NCI-H2081 treated with DMSO at 0.1 percent for 48 hours (cell line): ENCODE results near the gene DOCK6.
"Not testable (repeated sequence)": the region's sequence is repeated elsewhere in the genome, so short reads cannot be mapped to it uniquely, and the experiment has no call there.

Source experiments
- DNase-seq: peaks from one replicate; lab custom pipeline; 2025; lab: John Stamatoyannopoulos, UW

Gene DOCK6

DNA sequence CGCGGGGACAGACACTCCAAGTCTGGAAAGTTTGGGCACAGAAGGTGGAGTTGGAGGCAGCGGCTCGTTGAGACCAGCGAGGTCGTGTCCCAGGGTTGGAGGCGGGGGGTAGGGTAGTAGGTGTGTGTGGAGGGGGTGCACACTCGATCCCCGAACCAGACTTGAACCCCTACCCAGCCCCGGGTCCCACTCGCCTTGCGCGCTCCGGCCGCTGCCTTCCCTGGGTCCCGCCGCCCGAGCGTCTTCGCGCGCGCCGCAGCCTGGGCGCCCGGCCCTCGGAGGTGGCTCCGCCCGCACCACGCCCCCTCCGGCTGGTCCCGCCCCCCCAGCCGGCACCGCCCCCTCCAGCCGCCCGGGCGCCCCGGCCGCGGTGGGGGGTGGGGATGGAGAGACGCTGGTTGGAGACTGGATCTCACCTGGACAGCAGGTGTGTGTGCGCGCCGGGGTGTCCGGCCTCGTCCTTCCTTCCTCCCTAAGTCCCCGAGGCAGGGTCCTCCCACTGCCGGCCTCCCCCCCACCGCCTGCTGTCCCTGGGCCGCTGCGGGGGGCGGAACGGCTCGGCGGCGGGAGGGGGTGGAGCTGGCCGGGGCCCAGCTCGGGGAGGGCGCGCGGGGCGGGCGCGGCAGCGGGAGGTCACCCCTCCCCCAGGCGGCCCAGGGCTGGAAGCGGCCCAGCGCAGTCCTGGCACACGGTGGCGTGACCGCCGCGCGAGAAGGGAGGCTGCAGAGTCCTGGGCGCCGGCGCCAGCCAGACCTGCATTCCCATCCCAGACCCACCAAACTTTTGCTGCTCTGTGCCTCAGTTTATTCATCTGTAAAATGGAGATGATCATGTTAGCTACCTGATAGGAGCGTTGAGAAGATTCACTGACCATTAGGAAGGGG, 64.8 kb downstream of the DOCK6 start, which contains the start of gene KANK2:
Gene KANK2 (minus strand): TSS at position 255 of the 884 bp plus-strand sequence. CDS start 3,034 bp downstream, outside the sequence.
- peak; percentile 68 for DNase-seq

DNA sequence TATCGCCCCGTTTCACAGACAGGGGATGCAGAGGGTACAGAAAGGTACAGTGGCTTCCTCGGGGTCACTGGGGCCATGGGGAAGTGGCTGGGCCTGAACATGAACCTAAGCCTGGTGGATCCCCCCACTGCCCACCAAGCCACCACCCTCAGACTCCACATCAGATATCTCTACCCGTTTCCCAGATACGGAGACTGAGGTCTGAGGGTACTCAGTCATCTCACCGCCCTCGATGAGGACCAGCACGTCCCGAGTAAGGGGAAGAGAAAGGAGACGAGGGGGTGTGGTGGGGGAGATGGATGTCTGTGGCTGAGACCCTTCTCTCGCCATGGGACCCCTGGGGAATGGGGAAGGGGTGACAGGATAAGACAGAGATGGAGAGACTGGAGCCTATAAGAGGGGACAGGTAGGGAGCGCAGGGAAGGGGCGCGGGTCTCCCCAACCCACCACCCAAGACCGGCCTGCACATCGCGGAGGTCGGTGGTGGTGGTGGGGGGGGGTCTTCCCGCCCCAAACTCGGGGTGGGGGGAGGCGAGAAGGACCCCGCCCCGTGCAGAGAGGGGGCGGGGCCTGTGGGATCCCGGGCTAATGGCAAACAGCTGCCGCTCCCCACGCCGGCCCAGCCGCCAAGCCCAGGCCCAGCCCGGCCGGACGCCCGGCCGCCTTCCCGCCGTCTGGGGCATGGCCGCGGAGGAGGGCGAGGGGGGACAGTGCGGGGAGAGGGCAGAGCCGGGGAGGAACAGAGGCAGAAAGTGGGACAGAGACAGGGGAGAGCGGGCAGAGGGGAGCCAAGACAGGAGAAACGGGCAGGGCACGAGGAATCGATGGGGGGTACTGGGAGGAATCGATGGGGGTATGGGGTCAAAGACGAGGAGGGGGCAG, 65.7 kb downstream of the DOCK6 start:
- no peak for DNase-seq

DNA sequence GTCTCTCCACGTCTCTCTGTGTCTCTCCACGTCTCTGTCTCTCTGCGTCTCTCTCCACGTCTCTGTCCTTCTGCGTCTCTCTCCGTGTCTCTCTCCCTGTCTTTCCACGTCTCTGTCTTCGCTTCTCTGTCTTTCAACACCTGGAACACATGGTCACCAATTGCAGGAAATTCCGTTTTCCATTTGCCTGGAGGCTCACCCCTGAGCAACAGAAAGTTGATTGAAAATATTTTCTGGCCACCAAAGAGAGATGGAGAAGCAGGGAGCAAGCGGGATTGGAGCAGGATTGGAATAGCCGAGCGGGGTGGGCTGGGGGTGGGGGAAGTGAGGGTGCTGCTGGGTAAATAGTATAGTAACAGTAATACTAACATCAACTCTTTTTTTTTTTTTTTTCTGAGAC, 66.6 kb downstream of the DOCK6 start:
- DNase-seq, result no peak

DNA sequence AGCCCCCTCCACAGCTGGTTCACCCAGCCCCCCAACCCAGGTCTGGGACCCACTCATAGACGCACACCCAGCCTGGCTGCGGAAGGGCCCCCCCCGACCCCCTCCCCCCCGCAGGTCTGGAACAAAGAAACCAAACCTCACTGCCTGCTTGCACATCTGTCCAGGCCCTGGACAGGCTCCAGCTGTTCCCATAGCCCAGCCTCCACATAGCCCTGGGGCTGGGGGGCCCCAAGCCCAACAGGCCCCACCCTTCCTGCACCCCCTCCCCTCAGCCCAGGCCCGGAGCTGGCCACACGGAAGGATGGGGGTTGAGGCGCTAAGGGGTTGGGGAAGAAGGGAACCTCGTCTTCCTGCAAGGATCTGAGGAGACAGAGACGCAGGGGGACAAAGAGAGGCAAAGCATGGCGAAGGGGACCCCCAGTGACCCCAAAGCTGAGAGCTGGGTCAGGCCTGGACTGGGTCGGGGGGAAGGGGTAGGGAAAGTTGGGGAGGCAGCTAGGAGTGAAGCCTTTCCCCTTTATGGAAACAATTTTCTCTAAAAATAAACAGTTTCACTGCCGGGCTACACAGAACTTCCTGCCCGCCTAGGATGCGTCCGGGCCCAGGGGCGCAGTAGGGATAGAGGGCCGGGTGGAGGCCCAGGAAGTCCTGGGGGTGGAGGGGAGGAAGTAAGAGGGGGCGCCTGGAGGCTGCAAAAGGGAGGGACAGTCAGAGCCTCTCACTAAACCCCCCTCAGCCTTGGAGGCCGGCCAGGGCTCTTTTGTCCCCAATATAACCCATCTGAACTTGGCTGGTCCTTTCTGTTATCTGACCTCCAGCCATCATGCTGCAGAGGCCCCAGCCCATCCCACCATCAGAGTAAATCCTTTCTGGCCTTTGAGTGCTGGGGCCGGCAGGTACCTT, 67.4 kb downstream of the DOCK6 start:
- no peak for DNase-seq

DNA sequence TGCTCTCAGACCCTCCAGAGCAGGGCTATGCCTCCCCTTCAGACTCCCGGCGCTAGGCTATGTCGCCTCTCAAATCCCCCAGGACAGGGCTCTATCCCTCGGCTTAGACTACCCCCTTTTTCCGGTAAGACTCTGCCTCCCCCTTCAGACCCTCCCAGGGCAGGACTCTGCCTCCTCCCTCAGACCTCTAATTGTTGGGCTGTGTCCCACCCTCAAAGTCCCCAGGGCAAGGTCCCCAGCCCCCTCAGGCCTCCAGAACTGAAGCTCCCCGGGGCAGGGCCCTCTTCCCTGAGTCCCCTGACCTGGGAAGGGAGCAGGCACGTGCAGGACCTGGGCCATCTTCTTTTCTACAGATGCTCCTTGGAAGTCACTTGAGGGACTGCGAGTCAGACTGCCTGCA, 68.2 kb downstream of the DOCK6 start:
- no peak for DNase-seq

DNA sequence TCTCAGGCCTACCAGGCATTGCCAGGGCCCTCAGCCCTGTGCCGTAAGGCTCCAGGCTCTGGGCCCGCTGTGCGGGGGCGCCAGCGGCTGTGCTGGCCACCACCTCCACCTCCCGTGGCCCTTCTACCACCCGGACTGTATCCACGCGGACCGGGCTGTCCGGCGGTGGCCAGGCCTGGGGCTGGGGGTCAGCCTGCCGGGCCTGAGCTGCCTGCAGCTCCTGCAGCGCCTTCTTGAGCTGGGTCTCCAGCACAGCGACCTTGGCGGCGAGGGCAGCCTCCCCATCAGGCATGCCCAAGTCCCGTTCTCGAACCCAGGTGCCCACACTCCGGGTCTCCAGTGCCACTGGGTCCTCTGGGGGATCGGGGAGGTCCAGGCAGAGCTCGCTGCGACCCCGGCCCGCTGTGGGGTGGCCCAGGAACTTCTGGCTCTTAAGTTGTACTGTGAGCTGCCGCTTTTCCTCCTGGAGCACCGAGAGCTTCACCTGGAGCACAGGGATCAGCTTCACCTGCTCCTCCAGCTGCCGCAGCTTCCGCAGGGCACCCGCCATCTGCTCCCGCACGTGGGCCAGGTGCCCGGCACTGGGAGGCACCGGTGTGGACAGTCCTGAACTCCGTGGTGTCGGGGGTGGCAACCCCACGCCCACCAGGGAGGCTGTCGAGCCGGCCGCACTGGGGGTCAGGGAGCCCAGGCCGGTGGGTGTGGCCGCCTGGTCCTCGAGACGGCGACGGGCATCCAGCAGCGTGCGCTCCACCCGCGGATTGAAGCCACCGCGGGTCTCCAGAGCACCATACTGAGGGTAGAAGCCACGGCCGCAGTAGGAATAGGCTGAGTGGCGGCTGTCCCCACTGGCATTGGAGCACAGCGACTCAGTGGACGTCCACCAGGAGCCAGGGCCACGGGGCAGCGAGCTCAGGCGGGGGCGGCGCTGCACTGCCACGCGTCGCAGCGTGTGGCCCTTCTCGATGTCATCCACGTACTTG, 69.1 kb downstream of the DOCK6 start:
- no peak for DNase-seq

DNA sequence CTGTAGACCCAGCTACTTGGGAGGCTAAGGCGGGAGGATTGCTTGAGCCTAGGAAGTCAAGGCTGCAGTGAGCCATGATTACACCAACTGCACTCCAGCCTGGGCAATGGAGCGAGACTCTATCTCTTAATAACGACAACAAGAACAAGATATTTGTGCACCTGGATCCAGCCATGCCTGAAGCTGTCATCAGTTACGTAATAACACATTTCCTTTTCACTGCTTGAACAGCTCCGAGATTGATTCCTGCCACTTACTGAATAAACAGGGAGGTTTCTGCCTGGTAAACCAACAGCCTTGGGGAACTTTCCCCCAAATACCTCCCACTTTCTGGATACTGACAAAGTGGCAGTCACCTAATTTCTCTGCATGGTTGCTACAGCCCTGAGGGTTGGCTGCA, 70.4 kb downstream of the DOCK6 start:
- no peak for DNase-seq

DNA sequence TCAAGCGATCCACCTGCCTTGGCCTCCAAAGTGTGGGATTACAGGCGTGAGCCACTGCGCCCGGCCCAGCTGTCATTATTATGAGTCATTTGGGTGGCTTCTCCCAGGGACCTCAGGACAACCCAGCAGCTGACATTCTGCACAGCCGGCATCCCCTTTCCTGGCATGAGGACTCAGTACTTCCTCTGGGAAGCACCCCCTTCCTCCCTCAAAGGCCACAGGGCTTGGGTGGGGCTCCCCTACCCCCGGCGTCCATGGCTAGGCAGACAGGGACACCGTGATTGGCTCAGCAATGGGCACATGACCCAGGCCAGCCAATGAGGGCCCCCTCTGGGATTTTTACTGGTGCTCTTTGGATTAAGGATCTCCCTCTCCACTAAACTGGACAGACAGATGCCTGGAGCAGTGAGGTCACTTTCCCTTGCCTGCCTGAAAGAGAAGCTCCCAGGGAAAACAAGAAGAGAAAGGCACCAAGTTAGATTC, 71.0 kb downstream of the DOCK6 start:
- DNase-seq, result no peak

DNA sequence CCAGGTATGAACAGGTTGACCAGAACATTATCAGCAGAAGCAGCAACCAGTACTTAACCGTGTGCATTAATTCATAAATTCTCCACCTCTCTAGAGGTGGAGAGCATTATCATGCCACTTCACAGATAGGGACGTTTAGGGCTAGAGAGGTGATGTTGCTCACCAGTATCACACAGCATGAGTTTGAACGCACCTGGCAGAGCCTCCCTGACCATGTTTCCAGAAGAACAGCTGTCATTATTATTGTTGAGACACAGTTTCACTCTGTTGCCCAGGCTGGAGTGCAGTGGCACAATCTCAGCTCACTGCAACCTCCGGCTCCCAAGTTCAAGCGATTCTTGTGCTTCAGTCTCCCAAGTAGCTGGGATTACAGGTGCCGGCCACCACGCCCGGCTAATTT, 71.8 kb downstream of the DOCK6 start:
- no peak for DNase-seq

DNA sequence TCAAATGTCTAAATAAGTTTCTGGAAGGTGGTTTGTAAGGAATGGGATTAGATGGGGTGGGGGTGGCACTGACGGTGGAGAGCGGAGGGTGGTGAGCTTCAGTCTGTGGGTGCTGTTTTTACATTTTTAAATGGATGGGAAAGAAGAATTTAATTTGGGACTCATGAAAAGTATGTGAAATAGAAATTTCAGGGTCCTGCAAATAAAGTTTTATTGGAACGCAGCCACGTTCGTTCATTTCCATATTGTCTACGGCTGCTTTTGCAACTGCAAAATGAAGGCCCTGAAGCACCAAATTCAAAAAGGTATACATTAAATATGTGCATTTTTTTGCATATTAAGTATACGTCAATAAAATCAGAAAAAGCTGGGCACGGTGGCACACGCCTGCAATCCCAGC, 74.9 kb downstream of the DOCK6 start:
- DNase-seq, result no peak

DNA sequence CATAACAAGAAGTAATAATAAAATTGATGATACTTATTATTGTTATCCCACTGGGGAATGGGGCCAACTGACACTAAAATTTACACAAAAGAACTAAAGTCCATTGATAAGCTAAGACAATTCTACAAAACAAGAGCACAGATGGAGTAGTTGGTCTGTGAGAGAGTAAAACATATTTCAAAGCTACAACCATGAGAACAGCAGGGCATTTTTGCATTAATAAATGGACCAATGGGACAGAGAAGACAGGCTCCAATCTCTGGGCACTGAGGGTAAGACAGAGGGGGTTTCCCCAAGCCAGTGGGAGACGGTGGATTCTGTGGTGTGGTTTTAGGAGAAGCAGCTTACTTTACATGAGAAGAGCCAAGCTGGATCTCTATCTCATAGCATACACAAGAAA, 79.3 kb downstream of the DOCK6 start:
- DNase-seq, result no peak

DNA sequence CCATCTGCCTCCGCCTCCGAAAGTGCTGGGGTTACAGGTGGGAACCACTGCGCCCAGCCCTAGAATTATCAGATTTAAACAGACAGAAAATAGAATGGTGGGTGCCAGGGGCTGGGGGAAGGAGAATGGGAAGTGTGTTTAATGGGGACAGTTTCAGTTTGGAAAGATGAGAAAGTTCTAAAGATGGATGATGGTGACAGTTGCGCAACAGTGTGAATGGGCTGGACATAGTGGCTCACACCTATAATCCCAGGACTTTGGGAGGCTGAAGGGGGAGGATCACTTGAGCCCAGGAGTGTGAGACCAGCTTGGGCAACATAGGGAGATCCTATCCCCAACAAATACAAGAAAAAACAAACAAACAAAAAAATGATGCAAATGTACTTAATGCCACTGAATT, 80.8 kb downstream of the DOCK6 start:
- DNase-seq, result no peak

DNA sequence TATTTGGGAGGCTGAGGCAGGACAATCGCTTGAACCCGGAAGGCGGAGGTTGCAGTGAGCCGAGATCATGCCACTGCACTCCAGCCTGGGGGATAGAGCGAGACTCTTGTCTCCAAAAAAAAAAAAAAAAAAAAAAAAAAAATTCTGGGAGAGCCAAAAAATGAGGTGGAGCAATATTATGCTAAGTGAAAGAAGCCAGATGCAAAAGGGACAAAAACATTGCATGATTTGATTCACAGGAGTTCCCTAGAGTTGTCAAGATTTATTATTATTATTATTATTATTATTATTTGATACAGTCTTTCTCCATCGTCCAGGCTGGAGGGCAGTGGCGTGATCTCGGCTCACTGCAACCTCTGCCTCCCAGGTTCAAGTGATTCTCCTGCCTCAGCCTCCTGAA, 81.3 kb downstream of the DOCK6 start:
- not testable (repeated sequence) for DNase-seq

DNA sequence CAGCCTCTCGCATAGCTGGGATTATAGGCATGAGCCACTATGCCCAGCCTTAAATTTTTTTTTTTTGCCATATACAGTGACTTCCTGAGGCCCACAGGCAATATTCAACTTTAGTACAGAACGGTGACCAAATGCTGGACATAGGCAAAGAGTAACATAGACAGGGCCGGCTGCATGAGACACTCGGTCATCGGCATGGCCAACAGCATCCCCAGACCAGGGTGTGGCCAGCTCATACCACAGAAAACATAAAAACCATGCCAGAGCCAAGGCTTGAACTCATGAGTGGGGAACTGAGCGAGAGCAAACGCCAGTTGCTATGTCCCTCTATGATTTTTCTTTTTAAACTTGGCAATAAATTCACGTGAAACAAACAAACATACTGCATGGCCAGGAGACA, 82.0 kb downstream of the DOCK6 start:
- no peak for DNase-seq

DNA sequence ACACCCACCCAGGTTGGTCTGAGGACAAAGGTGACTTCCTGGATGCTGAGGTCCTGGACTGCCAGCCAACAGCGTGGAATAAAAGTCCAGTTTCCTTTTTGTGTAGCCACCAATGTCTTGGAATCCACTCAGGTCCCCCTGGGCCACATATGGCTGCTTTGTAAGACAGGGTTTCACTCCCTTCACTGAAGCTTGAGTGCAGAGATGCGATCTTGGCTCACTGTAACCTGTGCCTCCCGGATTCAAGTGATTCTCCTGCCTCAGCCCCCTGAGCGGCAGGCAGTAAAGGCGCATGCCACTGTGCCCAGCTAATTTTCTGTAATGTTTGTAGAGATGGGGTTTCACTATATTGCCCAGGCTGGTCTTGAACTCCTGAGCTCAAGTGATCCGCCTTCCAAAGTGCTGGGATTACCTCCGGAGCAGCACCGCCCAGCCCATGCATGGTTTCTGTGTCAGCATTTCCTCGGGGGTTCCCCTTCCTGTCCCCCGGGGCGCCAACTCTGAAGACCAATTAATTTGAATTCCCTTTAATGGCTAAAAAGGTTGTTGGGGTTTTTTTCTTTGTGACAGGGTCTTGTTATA, 82.5 kb downstream of the DOCK6 start:
- DNase-seq, result no peak

DNA sequence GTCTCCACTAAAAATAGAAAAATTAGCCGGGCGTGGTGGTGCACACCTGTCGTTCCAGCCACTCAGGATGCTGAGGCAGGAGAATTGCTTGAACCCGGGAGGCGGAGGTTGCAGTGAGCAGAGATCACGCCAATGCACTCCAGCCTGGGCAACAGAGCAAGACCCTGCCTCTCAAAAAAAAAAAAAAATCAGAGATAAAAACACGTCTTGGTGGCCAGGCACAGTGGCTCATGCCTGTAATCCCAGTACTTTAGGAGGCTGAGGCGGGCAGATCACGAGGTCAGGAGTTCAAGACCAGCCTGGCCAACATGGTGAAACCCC, 83.2 kb downstream of the DOCK6 start:
- DNase-seq, result not testable (repeated sequence)

DNA sequence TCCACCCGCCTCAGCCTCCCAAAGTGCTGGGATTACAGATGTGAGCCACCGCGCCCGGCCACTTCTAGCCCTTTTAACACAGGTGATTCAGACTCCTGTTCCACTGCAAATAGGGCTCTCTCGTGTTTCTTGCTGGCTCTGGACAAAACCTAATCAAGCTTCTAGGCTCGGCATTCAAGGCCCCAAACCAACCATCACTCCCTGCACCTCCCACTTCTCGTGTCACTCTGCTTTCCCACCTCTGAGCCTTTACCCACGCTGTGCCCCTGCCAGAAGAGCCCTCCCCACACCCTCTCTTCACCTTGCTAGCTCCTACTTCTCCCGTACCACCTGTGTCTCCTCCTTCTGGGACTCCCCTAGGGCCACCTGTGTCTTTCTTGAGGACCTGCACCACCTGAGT, 84.7 kb downstream of the DOCK6 start:
- DNase-seq, result no peak

DNA sequence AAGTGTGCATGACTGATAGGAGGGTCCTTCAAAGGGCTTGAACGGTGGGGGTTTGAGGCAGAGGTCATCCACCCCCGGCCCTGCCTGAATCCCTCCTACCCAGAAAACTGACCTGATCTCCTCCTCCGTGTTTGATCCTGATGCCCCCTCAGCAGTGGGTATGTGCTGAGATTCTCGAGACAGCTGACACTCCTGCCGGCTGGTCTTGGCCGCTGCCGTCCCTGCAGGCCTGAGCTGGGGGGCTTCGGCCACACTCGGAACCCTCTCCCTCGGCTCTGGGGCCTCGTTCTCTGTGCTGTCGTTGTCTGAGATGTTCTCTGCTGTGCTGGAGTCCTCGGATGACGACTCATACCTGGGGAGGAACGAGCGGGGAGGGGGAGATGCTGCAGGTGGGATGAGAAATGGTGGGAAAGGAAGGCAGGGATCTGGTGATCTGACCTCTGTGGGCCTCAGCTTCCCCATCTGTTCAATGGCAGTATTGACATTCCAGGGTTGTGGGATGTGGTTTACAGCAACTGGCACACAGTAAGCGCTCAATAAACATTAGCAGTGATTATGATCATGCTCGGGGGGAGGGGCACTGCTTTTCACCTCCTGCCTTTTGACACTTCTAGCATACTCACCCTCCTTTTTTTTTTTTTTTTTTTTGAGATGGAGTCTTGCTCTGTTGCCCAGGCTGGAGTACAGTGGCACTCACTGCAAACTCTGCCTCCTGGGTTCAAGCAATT, 85.7 kb downstream of the DOCK6 start:
- no peak for DNase-seq

DNA sequence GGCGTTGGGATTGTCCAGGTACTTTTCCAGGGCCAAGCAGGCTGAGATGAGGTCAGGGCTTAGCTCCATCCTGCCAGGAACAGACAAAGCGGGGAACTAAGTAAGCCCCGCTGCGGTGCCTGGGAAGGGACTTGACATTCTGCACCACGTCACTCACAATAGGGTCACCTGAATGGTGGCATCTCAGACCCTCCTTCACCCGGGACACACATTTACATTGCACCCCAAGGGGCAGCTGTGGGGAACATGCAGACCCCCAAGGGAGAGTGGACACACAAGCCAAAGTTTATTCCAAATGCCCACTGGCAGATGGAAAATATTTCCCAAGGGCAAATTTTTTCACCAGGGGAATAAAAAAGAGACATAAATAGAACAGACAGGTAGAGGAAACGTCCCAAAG, 86.4 kb downstream of the DOCK6 start:
- no peak for DNase-seq

DNA sequence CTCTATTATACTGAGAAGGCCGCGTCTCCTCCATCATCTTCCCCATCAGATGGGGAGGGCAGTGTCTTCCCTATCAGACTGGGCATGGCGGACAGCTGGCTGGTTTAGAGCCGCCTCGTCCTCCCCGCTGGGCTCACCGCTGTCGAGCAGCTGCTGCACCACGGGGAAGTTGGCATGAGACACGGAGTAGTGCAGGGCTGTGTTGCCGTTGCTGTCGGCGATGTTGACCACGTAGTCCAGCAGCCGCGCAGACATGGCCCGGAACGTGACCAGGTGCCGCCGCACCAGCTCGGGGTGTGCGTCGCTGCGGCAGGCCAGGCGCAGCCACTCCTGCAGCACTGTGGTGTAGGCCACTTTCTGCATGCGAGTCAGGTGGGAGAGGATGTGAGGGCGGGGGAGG, 88.0 kb downstream of the DOCK6 start:
- peak; percentile 22 for DNase-seq
